H1 (cell line): ENCODE data around the gene RABIF. TPM values are rescaled to one million over a fixed set of nuclear protein-coding genes. Genes with fewer than 3 reads are reported as not detected.
A peak's percentile ranks its signal among the peaks of the same experiment; 100 is the strongest.

Experiments used
- CTCF ChIA-PET: fragments of 300-600 bp; sonication (Branson Sonifier 250); formaldehyde crosslinking; loops from one replicate; lab custom pipeline; 2021; ENCODE audit not compliant: partially characterized antibody; lab: Charles Lee
- POLR2A ChIA-PET: fragments of 300-600 bp; sonication (Branson Sonifier 250); formaldehyde crosslinking; loops from one replicate; lab custom pipeline; 2021; ENCODE audit warnings: inconsistent platforms; ENCODE audit not compliant: partially characterized antibody; lab: Charles Lee
- DNase-seq, 2 experiments: peaks; one replicate each; pipeline versions ENCODE4 v3.0.0 to v3.0.0-alpha.2; 2010 to 2022; ENCODE audit warnings: low spot score in 2 of 2, low read depth in 1 of 2, mixed read lengths in 1 of 2
- FAIRE-seq: peaks from 2 replicates; lab custom pipeline; 2011; peaks lifted over from hg19 to GRCh38; lab: Jason Lieb, UNC
- H2AFZ ChIP-seq: 2 replicates; pipeline ENCODE4 v1.8.1; 2012; ENCODE audit warnings: low read length, inconsistent platforms
- H2AK5ac ChIP-seq: 2 replicates; pipeline ENCODE4 v1.6.1; 2013; ENCODE audit warnings: low read depth, low read length
- H2BK120ac ChIP-seq: replicated peaks from 2 replicates; pipeline ENCODE3; 2013; ENCODE audit warnings: low read depth, low read length, inconsistent platforms
- H2BK12ac ChIP-seq: 2 replicates; pipeline ENCODE4 v1.6.1; 2013; ENCODE audit warnings: low read depth, low read length
- H2BK15ac ChIP-seq: 2 replicates; pipeline ENCODE4 v1.6.1; 2013; ENCODE audit warnings: low read length
- H2BK20ac ChIP-seq: 2 replicates; pipeline ENCODE4 v1.6.1; 2013; ENCODE audit warnings: low read length
- H2BK5ac ChIP-seq: 2 replicates; pipeline ENCODE4 v1.6.1; 2013; ENCODE audit warnings: low read depth, low read length
- H3K14ac ChIP-seq: 2 replicates; pipeline ENCODE4 v1.6.1; 2013; ENCODE audit warnings: inconsistent platforms; ENCODE audit not compliant: insufficient read length
- H3K18ac ChIP-seq: 2 replicates; pipeline ENCODE4 v1.6.1; 2013; ENCODE audit warnings: low read length; ENCODE audit errors: extremely low read depth
- H3K23ac ChIP-seq: 2 replicates; pipeline ENCODE4 v1.6.1; 2013; ENCODE audit warnings: inconsistent platforms; ENCODE audit not compliant: insufficient read length
- H3K23me2 ChIP-seq: 2 replicates; pipeline ENCODE4 v1.6.1; 2013; ENCODE audit warnings: low read depth, low read length
- H3K27ac ChIP-seq: 2 replicates; pipeline ENCODE4 v1.6.1; 2011; ENCODE audit warnings: low read depth, low read length, inconsistent platforms
- H3K27me3 ChIP-seq, 4 experiments: replicated peaks in 1 of 4; 1 replicate in 1 of 4; 2 replicates in 3 of 4; pipeline versions ENCODE4 v1.6.1 to v1.8.1; 2011 to 2013; ENCODE audit warnings: low read length in 3 of 4, mild to moderate bottlenecking in 3 of 4, inconsistent platforms in 2 of 4, mixed read lengths in 2 of 4, moderate library complexity in 1 of 4; ENCODE audit not compliant: control insufficient read depth in 3 of 4, insufficient read depth in 3 of 4; ENCODE audit errors: extremely low read depth in 1 of 4
- H3K36me3 ChIP-seq, 4 experiments: 2 replicates each; pipeline versions ENCODE4 v1.6.1 to v1.8.1; 2011 to 2013; ENCODE audit warnings: mild to moderate bottlenecking in 4 of 4, low read length in 3 of 4, moderate library complexity in 2 of 4, control low read depth in 1 of 4, inconsistent platforms in 1 of 4; ENCODE audit not compliant: insufficient read depth in 4 of 4, control insufficient read depth in 2 of 4
- H3K4ac ChIP-seq: replicated peaks from 2 replicates; pipeline ENCODE3; 2013; ENCODE audit warnings: low read length, low read depth, mixed read lengths, inconsistent platforms; ENCODE audit not compliant: insufficient read length
- H3K4me1 ChIP-seq, 4 experiments: replicated peaks in 1 of 4; 1 replicate in 1 of 4; 2 replicates in 3 of 4; pipeline versions ENCODE4 v1.6.1 to v1.8.1; 2011 to 2013; ENCODE audit warnings: low read length in 3 of 4, inconsistent platforms in 2 of 4, mixed read lengths in 1 of 4; ENCODE audit not compliant: insufficient read depth in 4 of 4, control insufficient read depth in 3 of 4
- H3K4me2 ChIP-seq, 2 experiments: 2 replicates each; pipeline versions ENCODE4 v1.6.1 to v1.8.1; 2011 to 2013; ENCODE audit warnings: low read depth in 2 of 2, low read length in 2 of 2, control low read depth in 1 of 2, inconsistent platforms in 1 of 2, mild to moderate bottlenecking in 1 of 2; ENCODE audit not compliant: insufficient read depth in 1 of 2
- H3K4me3 ChIP-seq, 4 experiments: fragments of 200-600, 300-600 bp in 1 of 4; sonication (generic), shearing (Covaris generic), sonication (Bioruptor Twin) in 1 of 4; 2 replicates each; pipeline versions ENCODE4 v1.5.1 to v1.8.1; 2011 to 2016; ENCODE audit warnings: low read length in 4 of 4, low read depth in 3 of 4, control low read depth in 2 of 4, inconsistent platforms in 2 of 4, mild to moderate bottlenecking in 2 of 4, mixed read lengths in 1 of 4, moderate library complexity in 1 of 4; ENCODE audit not compliant: insufficient read depth in 2 of 4; ENCODE audit errors: extremely low read depth in 1 of 4
- H3K56ac ChIP-seq: replicated peaks from 2 replicates; pipeline ENCODE3; 2013; ENCODE audit warnings: low read depth, mild to moderate bottlenecking, mixed read lengths, low read length, inconsistent platforms; ENCODE audit not compliant: insufficient read length
- H3K79me1 ChIP-seq: 2 replicates; pipeline ENCODE4 v1.6.1; 2013; ENCODE audit warnings: low read depth, low read length, control low read depth
- H3K79me2 ChIP-seq, 2 experiments: 2 replicates each; pipeline versions ENCODE4 v1.6.1 to v1.8.1; 2012 to 2013; ENCODE audit warnings: low read length in 2 of 2, mild to moderate bottlenecking in 2 of 2, inconsistent platforms in 1 of 2; ENCODE audit not compliant: insufficient read depth in 2 of 2, control insufficient read depth in 1 of 2
- H3K9ac ChIP-seq, 4 experiments: replicated peaks in 1 of 4; 1 replicate in 1 of 4; 2 replicates in 3 of 4; pipeline versions ENCODE4 v1.6.1 to v1.8.1; 2011 to 2013; ENCODE audit warnings: low read depth in 3 of 4, low read length in 3 of 4, control low read depth in 2 of 4, mild to moderate bottlenecking in 2 of 4, moderate library complexity in 2 of 4, inconsistent platforms in 1 of 4; ENCODE audit errors: extremely low read depth in 1 of 4
- H3K9me3 ChIP-seq, 2 experiments: 2 replicates each; pipeline versions ENCODE4 v1.6.1 to v1.8.1; 2012 to 2013; ENCODE audit warnings: mild to moderate bottlenecking in 2 of 2, moderate library complexity in 2 of 2, control low read depth in 1 of 2, inconsistent platforms in 1 of 2, low read depth in 1 of 2, low read length in 1 of 2, mixed read lengths in 1 of 2; ENCODE audit not compliant: insufficient read depth in 2 of 2
- H4K20me1 ChIP-seq, 2 experiments: replicated peaks in 1 of 2; 2 replicates each; pipeline versions ENCODE3 to v1.8.1; 2011 to 2013; ENCODE audit warnings: inconsistent platforms in 2 of 2, low read length in 2 of 2, mild to moderate bottlenecking in 1 of 2; ENCODE audit not compliant: insufficient read depth in 2 of 2, control insufficient read depth in 1 of 2
- H4K5ac ChIP-seq: 2 replicates; pipeline ENCODE4 v1.6.1; 2013; ENCODE audit warnings: low read length, low read depth, mixed read lengths, inconsistent platforms; ENCODE audit not compliant: insufficient read length
- H4K8ac ChIP-seq: 2 replicates; pipeline ENCODE4 v1.8.0; 2013; ENCODE audit warnings: mild to moderate bottlenecking, moderate library complexity, low read length, inconsistent platforms; ENCODE audit not compliant: insufficient read depth; ENCODE audit errors: extremely low read depth
- H4K91ac ChIP-seq: replicated peaks from 2 replicates; pipeline ENCODE3; 2013; ENCODE audit warnings: low read length, mixed read lengths, inconsistent platforms; ENCODE audit not compliant: insufficient read length
- ATF2 ChIP-seq: IDR thresholded peaks from 2 replicates; pipeline ENCODE4 v1.6.1; 2012; ENCODE audit warnings: low read length, inconsistent platforms
- ATF3 ChIP-seq: IDR thresholded peaks from 2 replicates; pipeline ENCODE4 v1.6.1; 2011; ENCODE audit warnings: low read depth, mild to moderate bottlenecking, low read length; ENCODE audit not compliant: insufficient read depth
- BACH1 ChIP-seq: IDR thresholded peaks from 2 replicates; pipeline ENCODE4 v1.6.1; 2012; ENCODE audit warnings: low read length, improper control_type of control experiment
- CHD2 ChIP-seq: IDR thresholded peaks from 2 replicates; pipeline ENCODE4 v1.6.1; 2012; ENCODE audit warnings: low read length, improper control_type of control experiment
- GTF2F1 ChIP-seq: IDR thresholded peaks from 2 replicates; pipeline ENCODE4 v1.6.1; 2012; ENCODE audit warnings: low read depth, low read length, improper control_type of control experiment, borderline replicate concordance
- JUND ChIP-seq: IDR thresholded peaks from 2 replicates; pipeline ENCODE4 v1.6.1; 2011; ENCODE audit warnings: mild to moderate bottlenecking, improper control_type of control experiment, low read length
- KDM5A ChIP-seq: fragments of 200-600 bp; IDR thresholded peaks from 2 replicates; pipeline ENCODE4 v1.7.1; 2012; ENCODE audit warnings: mild to moderate bottlenecking, low read length, inconsistent platforms, mixed read lengths
- RBBP5 ChIP-seq: IDR thresholded peaks from 2 replicates; pipeline ENCODE4 v1.7.1; 2012; ENCODE audit warnings: low read depth, mild to moderate bottlenecking, inconsistent platforms, low read length, moderate library complexity, borderline replicate concordance
- TAF1 ChIP-seq: IDR thresholded peaks from 2 replicates; pipeline ENCODE4 v1.6.1; 2011; ENCODE audit warnings: mild to moderate bottlenecking, low read depth, low read length
- TEAD4 ChIP-seq: IDR thresholded peaks from 2 replicates; pipeline ENCODE4 v1.6.1; 2012; ENCODE audit warnings: low read depth, low read length, inconsistent platforms, mixed read lengths
- WGBS, 2 experiments: shearing (Covaris generic) in 1 of 2; methylation state at CpG; one replicate each; pipeline versions ENCODE4 v1.1.6 to v1.1.7; 2013 to 2015; ENCODE audit warnings: low lambda C conversion rate in 2 of 2, mixed read lengths in 2 of 2, inconsistent platforms in 1 of 2, low coverage in 1 of 2, missing lambda C conversion rate in 1 of 2; ENCODE audit not compliant: insufficient replicate concordance in 2 of 2, insufficient coverage in 1 of 2, insufficient read length in 1 of 2; ENCODE audit errors: extremely low coverage in 1 of 2, missing lambda C conversion rate in 1 of 2; 5-methylcytosine and 5-hydroxymethylcytosine counted together
- polyA plus RNA-seq, 7 experiments: library from polyadenylated mRNA; depleted of rRNA in 3 of 7; stranded (reverse) in 5 of 7; unstranded in 2 of 7; fragments of >200 nt in 5 of 7; fragments of 200-250 nt in 2 of 7; gene quantifications; 1 replicate in 5 of 7; 2 replicates in 1 of 7; 4 replicates in 1 of 7; pipeline versions ENCODE4 v1.2.1 to v1.2.3, GENCODE V29; 2011 to 2013; ENCODE audit warnings: missing spikeins in 2 of 7, mixed read lengths in 2 of 7
- total RNA-seq: library from RNA; stranded (reverse); fragmentation: NEBNext Ultra II Directional; extraction: Animal tissue kit (Norgen Biotek cat#: 25700); gene quantifications from 2 replicates; pipeline ENCODE4 v1.2.1, GENCODE V29; 2021
- TF ChIP-seq, protein P1 (sequence below): IDR thresholded peaks from 2 replicates; pipeline ENCODE4 v1.6.1; 2012; ENCODE audit warnings: inconsistent platforms

Gene RABIF
- total and polyA plus RNA-seq, 2 of the 8 experiments (the other 6 are each of a cell fraction or from before 2014, with no cell fraction given), result 5.6 to 6.9 TPM

DNA sequence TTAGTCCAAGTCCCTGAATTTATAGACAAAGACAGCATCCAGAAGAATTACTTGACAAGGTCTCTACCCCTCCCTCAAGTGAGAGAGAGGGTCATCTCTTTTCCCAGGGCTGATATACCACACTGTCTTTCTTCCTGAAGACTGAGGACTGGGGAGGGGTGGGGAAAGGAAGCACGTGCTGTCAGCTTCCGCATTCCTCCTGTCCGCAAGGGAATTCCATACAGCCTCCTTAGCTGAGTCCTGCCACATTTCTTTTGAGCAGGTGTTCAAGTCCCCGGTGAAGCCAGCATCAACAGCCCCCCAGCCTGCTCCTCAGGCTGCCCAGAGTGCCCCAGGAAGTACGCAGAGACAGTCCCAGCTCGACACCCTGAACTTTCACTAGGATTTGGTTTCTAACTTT lies 44.0 kb downstream of the RABIF start:
- DNase-seq (no peak), FAIRE-seq (no peak)
- Histone ChIP-seq H3K23ac (no peak overlapping the region), H2AFZ (no peak overlapping the region), H2AK5ac (peak overlapping the region; percentile 65; the same call in 1 of the 2 replicates), H2BK12ac (peak overlapping the region; percentile 68; the same call in 1 of the 2 replicates), H3K27me3 (no peaks in the 10 kb centered on the region), H2BK15ac (0 out of 2 replicates have a peak overlapping the region, but pooled peaks have one; percentile 88), H2BK5ac (0 out of 2 replicates have a peak overlapping the region, but pooled peaks have one; percentile 19), H3K9ac (0 out of 7 replicates have a peak overlapping the region, but pooled peaks of 1 of the 4 experiments have one; percentile 40), H4K91ac (no peak overlapping the region), H3K36me3 (peaks cover 0 to 6% (median 1%) of the 10 kb centered on the region in 4 experiments; a peak in 2 of 8 replicates), H3K4me3 (no peak overlapping the region), H3K4me1 (peaks cover 0 to 5% (median 0%) of the 10 kb centered on the region in 4 experiments; a peak in 1 of 7 replicates), H2BK120ac (no peak overlapping the region), H3K4me2 (no peak overlapping the region), H4K5ac (no peak overlapping the region), H4K20me1 (peaks cover 3 to 4% of the 10 kb centered on the region in 2 experiments), H3K4ac (no peak overlapping the region), H3K14ac (no peak overlapping the region), H3K79me2 (no peaks in the 10 kb centered on the region), H3K23me2 (no peaks in the 10 kb centered on the region), H3K79me1 (0 out of 2 replicates have a peak, but pooled peaks cover 2% of the 10 kb centered on the region), H3K18ac (no peak overlapping the region), H3K9me3 (no peaks in the 10 kb centered on the region), H4K8ac (no peak overlapping the region; the same call in none of the 2 replicates), H3K56ac (no peak overlapping the region), H2BK20ac (no peak overlapping the region), H3K27ac (no peak overlapping the region)
- CTCF ChIA-PET, result interaction anchor here (1.0 to 2.1 kb wide), 8 partner anchors 9 to 185 kb away, joined by 3 to 6 read pairs (median 4); partner anchors contain the start of gene PCAT6
- POLR2A ChIA-PET, result interaction anchor here (0.8 to 2.2 kb wide), 10 partner anchors 9 to 63 kb away, joined by 3 to 11 read pairs (median 4); partner anchors contain the start of gene PCAT6
- 72% methylated on average over 6 of the region's 6 CpGs; no CpG with 5 or more reads in 1 of the 2 experiments for WGBS, 2 experiments
- TF ChIP-seq, protein P1, sequence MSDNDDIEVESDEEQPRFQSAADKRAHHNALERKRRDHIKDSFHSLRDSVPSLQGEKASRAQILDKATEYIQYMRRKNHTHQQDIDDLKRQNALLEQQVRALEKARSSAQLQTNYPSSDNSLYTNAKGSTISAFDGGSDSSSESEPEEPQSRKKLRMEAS, result peak; percentile 75
- TF ChIP-seq RBBP5, result no peak
- no peak for TF ChIP-seq CHD2
- TF ChIP-seq ATF2, result no peak
- peak; percentile 59; the same call in 1 of the 2 replicates for TF ChIP-seq TEAD4
- no peak for TF ChIP-seq ATF3
- TF ChIP-seq GTF2F1, result no peak
- no peak for TF ChIP-seq TAF1
- TF ChIP-seq KDM5A, result no peak
- no peak for TF ChIP-seq BACH1
- no peak for TF ChIP-seq JUND
